CD4-positive, alpha-beta T cell treated with Interferon gamma for 1 hour (primary cell): Measurements from ENCODE around the gene TGFBRAP1.
"Not testable (repeated sequence)": the region's sequence is repeated elsewhere in the genome, so short reads cannot be mapped to it uniquely, and the experiment has no call there.

Experiments
- DNase-seq: peaks from one replicate; pipeline ENCODE4 v3.0.0-alpha.2; 2020

TGFBRAP1 gene

DNA sequence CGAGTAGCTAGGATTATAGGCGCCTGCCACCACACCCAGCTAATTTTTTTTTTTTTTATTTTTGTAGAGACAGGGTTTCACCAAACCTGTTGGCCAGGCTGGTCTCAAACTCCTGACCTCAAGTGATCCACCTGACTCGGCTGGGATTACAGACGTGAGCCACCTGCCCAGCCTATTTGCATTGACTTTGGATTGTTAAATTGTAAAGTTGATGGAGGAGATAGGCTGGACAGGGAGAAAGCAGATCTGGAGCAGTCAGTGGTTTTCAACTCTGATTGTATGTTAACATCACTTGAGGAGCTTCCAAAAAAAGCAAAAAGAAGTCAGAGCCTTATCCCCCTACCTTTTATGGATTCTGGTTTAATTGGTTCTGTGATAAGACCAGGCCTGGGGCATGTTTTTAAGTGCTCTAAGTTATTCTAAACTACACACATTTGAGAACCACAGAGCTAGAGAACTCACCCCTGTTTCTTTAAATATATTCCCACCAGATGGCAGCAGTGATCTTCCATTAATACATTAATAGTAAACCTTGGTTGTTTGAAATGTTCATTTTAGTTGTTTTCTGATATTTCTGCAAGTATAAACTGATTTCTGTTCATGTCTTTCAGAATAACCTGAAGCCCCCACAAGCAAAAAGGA lies 15.3 kb upstream of the TGFBRAP1 start:
- DNase-seq = no peak

DNA sequence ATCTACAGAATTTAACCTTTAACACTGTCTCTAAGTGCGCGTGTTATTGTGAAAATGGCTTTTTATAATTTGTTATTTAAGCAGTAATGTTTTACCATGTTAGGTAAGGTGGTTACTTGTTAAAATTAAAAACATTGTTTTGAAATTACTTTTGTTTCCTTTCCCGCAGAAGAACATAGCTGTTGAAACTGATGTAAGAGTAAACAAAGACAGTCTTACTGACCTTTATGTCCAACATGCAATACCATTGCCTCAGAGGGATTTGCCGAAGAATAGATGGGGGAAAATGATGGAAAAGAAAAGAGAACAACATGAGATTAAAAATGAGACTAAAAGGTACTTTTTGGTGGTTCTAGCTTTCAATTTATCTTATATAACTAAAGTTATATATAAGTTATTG lies 9.9 kb upstream of the TGFBRAP1 start:
- DNase-seq = no peak

DNA sequence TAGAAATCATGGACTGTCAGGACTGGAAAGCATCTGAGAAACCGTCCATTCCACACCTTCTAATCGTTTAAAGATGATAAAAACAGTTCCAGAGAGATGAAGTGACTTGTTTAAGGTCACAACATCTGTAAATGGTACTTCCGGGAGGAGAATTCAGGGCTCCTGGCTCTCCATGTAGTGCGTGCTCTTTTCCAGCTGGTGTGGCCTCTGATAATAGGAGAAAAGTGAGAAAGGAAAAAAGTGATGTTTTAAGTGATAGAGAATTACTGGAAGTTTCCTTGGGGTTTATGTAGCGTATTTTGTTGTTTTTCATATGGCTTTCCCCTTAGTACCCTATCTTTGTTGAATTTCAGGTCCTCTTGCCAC lies 8.5 kb upstream of the TGFBRAP1 start:
- DNase-seq = no peak

DNA sequence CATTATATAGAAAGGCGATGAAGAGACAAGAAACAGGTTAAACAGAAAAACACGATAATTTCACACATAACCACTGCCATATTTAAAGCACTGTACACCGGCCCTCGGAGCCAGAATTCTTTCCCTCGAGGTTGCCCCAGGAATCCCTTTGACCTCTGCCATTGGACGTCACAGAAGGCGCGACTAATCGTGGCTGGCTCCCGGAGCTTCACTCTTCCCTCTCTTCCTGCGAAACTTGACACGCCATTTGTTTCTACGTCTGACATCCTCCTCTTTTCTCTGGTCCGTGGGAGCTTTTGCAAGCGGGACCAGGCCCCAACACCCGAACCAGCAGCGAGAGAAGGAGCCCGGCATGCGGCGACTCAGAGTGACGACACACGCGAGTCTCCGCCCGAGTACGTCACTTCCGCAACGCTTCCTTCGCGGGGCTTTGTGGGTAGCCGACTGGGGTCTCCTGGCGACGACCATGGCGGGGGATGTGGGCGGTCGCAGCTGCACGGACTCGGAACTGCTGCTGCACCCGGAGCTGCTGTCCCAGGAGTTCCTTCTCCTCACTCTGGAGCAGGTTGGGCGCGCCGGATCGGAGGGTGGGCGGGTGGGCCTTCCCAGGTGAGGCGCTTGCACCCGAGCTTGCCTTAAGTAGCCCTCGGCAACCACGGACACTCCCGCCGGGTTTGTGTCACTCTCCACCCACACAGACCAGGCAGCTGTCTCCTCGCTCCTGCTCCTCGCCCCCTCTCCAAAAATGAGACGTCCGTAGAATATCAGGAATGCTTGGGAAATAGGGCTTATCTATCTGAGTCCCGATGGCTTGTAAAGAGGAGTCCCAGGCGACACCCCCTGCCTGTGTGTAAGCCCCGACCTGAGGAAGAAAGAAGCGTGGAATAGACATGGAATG lies 7.8 kb upstream of the TGFBRAP1 start, which contains the start of gene C2orf49:
C2orf49 (plus strand) TSS at position 419 of the 898 bp plus-strand sequence; CDS start at position 467, 48 bp downstream.
- peak; percentile 87 for DNase-seq

DNA sequence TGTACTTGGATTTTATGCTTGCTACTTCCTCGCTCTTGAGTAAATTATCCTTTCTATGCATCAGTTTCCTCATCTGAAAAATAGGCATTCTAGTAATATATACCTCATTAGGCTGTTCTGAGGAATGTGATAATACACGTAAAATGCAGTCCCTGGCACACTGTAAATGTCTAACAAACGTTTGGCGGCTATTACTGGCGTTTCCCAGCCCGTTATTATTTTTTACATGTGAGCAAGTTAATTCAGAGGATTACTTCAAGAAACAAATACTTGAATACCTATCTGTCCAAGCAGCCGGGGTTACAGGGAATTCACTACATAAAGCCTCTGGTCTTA lies 7.2 kb upstream of the TGFBRAP1 start:
- DNase-seq = no peak

DNA sequence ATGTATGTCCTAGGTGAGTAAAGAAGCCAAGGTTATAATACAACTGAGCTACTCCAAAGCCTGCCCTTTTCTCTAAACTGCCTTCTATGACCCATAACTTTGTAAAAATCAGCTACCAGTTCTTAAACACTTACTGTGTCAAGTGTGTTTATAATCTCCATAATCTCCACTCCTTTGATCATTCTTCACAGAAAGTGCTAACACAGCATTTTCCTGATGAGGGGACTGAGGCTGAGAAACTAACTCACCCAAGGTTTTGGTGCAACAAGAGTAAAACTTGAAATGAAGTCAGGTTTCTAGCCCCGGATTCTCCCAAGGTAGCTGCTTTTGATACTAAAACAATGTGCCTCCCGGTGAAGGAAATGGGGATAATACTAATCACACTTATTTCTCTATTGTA lies 5.9 kb upstream of the TGFBRAP1 start:
- DNase-seq = no peak

DNA sequence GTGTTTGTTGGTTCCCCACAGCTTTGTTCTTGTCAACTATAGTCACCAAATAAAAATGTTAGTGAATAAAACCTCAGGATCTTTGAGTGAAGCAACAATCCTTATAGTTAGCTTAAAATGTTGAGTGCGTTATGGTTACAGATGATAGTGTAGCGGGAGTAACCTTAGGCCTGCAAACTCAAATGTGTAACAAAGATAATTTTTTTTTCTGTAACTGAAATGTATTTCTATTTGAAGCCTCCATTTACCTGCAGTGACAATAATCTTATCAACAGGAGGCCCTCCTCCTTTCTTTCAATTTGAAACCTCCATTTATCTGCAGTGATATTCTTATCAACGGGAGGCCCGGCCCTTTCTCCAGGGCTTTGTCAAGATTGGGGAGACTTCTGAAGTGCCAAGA lies 4.7 kb upstream of the TGFBRAP1 start:
- DNase-seq = no peak

DNA sequence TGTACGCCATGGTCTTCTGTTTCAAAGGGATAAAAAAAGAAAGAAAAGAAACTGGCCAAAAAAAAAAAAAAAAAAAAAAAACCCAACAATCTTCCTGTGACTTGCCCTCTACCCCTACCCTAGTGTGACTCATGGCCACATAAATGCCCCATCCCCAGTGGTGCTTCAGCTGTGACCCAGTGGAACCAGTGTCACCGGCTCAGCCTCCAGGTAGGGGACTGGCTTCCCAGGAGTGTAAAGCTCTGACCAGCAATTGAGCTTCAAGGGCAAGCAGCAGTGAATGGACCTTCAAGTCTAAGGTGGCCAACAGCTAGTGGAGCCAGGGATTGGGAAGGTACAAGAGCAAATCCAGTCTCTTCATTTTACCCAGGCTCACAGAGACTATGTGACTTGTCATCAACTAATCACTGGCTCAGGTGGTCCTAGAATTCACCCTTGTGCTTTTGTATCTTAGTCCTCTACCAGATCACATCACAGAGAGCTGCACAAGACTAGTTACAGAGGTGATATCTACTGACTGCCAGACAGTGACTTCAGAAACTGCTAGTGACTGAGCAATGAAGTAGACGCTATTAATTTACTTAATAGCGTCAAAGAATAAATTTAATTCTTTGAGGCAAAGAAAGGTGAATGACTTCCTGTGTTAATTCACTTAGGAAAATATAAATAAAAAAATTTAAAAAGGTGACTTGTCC lies 1.3 kb upstream of the TGFBRAP1 start:
- no peak for DNase-seq

DNA sequence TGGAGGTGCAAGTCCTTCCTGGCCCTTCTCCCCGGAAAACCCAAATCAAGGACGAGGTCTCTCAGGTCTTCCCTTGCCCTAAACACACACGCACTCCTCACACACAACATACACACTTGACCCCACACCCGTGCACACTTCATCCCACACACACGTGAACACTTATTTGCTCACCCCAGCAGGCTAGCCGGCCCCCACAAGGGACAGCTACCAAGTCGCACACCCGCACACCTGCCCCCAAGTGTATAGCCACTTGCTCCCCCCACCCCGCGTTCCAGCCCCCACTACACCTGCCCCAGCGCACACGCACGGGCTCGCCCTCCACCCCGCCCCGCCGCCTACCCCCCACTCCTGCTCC lies 359 bp downstream of the TGFBRAP1 start:
- peak; percentile 4 for DNase-seq

DNA sequence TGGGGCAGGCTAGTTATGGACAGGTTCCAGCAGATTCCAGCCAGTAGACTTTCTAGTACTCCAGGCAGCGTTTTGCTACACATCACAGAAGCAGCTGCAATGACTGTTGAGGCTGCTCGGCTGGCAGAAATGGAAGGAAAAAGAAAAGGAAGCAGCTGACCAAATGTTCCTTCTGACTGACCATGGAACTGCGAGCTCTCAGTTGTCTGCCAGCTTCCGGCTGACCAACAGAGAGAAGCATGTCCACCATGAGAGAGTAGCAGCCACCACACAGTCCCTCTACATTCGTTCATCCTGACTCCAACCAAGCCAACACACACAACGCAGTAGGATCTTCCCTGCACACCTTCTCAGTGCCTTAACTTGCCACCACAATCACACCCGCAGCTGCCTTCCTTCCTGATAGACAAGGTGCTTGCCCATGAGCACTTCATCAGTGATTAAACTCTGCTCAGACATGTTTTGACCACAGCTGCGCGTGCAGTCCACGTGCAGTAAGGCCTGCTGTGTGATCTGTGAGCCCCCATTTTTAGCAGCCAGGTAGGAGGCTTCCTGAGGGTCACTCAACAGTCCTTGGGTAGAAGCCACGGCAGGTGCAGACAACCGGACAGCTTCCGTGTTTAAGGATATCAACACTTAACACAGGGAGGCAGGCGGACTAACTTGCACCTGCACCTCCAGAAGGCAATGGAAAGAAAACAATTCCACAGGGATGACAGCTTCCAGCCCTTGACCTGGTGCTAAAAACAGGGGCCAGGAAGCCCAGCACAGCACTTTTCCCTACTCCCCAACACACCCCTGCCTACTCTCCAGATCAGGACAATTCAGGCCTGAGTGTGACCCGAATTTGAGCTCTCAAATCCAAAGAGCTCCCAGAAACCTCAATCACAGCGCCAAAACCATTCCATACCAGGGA lies 996 bp downstream of the TGFBRAP1 start:
- peak; percentile 19 for DNase-seq

DNA sequence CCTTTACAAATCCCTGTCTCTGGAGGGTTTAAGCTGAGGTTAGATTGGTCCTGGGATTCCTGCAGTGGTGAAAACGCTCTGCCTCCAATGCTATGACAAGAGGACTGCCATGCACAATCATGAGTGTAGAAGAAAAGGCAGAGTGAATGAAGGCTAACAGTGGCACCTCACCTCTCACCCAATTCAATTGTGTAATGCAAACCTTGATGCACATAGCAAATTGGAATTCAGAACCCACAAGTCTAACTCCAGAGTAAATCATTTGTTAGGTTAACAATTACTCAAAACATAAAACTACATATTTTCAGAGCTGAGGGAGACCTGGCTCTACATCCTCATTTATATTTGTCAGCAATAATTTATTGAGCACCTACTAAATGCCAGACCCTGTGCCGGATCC lies 1.8 kb downstream of the TGFBRAP1 start:
- no peak for DNase-seq

DNA sequence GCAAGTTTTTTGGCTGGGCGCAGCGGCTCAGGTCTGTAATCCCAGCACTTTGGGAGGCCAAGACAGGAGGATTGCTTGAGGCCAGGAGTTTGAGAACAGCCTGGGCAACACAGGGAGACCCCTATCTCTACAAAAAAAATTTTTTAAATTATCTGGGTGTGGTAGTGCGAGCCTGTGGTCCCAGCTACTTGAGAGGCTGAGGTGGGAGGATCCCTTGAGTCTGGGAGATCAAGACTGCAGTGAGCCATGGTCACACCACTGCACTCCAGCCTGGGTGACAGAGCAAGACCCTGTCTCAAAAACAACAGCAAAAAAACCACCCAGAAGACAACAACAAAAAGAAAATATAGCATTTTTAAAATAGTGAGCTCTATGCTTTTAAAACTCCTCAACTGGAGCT lies 2.3 kb downstream of the TGFBRAP1 start:
- not testable (repeated sequence) for DNase-seq

DNA sequence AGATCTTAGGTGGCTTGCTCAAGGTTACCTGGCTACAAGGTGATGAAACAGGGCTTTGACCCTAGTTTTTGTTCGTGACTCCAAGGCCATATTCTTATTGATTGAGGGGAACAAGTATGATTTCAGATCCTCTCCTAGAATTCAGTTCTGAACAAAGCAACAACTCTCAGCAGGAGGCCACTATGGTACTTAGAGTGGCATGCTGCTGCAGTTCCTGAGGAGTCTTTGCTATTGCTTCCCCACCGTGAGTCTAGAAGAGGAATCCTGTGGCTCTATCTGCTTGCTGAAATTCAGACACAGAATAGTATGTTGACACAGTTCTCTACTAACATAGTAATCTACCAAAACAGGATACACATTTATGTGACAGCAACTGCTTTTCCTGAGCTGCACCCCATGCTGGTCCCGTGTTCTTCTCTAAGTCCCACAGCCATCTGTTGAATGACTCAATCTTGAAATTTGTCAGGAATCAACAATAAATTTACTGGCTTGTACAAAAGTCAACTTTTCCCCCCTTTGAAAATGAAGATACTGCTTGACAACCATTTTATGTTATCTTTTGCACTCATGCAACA lies 4.1 kb downstream of the TGFBRAP1 start:
- no peak for DNase-seq

DNA sequence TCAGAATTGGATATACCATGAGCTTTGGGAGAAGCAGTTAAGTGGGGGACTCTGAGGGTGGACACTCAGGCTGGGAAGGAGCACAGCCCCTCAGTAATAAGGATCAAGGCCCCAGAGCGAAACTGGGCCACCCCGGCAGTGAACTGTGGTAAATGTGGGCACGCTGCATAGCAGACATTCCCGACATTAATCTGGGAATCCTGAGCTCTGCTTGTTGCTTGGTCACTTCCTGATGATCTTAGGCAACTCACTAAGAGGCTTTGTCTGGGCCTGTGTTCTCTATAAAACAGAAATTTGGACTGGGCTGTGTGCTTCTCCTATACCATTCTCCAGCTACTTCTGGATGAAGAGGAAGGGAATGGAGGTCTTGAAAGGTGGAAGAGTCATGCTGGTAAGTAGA lies 4.8 kb downstream of the TGFBRAP1 start:
- no peak for DNase-seq

DNA sequence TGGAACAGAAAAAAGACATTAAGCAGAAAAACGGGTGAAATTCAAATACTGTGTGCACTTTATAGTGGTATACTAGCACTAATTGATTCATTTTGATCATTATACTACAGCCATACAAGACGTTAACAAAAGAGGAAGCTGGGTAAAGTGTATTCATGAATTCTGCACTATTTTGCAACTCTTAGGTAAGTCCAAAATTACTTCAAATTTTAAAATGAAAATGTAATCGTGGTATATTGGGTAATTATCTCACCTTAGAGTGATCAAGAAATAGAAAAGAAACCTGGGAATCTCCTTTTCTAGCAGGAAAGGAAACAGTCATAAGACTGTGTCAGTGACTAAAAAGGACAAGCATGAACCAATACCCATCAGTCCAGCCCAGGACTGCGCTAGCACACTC lies 5.4 kb downstream of the TGFBRAP1 start:
- DNase-seq = no peak

DNA sequence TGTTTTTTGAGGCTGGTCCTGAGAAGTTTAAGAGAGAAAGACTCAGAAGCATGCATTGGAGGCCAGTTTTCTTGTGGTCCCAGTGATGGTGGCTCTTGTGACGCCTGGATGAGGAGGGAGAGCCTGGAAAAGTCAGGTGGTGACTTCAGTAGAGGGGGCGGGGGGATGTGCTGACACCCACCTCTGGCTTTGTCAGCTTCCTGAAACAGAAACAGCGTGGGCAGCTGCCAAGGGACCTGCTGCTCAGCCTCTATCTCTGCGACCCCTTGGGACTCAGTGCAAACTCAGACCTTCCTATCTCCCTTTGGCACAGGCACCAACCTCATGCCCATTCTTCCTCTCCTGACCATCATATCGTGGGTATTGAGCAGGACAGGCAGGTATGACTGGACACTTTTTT lies 6.4 kb downstream of the TGFBRAP1 start:
- no peak for DNase-seq

DNA sequence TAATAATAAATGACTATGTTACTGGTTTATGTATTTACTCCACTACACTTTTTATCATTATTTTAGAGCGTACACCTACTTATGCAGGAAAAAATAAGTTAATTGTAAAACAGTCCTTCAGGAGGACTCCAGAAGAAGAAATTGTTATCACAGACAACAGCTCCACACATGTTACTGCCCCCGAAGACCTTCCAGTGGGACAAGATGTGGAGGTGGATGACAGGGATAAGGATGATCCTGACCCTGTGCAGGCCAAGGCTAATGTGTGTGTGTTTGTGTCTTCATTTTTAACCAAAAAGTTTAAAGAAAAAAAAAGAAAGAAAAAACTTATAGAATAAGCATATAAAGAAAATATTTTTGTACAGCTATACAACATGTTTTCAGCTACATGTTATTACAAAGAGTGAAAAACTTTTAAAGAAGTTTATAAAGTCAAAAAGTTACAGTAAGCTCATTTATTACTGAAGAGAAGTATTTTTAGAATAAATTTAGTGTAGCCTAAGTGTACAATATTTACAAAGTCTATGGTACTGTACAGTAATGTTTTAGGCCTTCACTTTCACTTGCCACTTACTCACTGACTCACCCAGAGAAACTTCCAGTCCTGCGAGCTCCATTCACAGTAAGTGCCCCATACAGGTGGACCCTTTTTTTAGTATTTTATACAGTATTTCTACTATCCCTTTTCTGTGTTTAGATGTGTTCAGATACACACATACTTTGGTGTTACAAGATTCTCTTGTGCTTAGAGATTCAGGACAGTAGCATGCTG lies 7.5 kb downstream of the TGFBRAP1 start:
- DNase-seq = no peak

DNA sequence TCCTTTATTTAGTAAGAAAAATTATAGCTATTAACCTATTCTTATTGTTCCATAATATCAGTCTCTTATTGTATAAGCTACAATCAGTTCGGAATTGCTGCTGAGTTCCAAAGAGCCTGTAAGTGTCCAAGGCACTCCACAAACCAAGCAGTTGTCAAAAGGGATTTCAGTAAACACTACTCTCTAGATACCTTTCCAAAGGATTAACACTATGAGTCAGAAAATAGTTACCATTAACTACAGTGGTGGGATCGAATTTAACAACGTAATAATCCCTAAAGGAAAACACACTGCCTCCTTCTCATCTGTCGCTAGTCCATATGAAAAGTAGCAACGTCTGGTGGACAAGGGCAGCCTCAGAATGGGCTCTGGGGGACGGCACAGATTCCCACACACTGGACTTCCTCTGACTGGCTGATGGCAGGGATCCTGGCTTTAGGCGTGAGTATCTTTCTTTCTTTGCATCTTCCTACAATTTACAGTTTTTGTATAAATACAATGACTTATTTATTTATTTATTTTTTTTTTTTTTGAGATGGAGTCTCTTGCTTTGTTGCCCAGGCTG lies 8.8 kb downstream of the TGFBRAP1 start:
- no peak for DNase-seq

DNA sequence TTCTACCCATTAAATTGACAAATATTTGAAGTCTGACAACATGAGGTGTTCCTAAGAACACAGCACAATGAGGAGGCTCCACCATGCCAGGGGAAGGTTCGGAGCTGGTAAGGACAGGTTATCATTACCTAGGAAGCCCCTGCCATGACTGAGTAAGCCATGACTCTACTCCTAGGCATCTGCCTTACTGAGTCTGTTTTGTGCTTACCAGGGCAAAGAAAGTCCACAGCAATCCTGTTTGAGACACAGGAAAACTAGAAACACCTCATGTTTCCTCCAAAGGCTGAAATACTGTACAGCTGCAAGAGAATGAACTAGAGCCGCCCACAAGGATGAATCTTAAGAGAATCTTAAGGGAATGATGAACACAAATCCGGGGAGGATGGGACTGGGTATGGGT lies 11.6 kb downstream of the TGFBRAP1 start:
- no peak for DNase-seq

DNA sequence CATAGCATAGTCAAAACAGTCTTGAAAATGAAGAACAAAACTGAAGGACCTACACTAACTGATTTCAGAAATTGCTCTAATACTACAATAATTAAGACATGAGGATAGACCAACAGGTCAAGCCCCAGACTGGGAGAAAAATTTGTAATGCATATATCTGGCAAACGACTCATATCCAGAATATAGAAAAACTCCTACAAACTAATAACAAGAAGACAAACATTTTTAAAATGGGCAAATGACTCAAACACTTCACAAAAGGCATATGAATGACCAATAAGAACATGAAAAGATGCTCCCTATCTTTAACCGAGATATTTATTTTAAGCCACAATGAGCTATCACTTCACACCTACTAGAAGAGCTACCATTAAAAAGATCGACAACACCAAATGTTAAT lies 14.2 kb downstream of the TGFBRAP1 start:
- DNase-seq = no peak

DNA sequence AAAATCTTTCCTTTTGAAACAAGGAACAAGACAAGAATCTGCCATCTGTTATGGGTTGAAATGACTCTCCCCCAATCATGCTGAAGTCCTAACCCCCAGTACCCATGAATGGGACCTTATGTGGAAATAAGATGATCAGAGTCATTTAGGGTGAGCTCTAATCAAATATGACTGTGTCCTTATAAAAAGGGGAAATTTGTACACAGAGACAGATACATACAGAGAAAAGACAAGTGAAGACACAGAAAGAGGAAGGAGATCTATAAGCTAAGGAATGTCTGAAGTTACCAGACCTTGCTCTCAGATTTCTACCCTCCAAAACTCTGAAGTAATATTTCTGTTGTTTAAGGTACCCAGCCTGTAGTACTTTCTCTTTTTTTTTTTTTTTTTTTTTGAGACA lies 15.7 kb downstream of the TGFBRAP1 start:
- no peak for DNase-seq
